ENCODE results near the gene PFKM.

Gene PFKM

GRCh38 chr12:48187916-48188695 is 68.9 kb downstream of the PFKM start:
- no peak for DNase-seq (ENCODE audit: low read depth, low spot score)

- DNase-seq (ENCODE audit: low read depth, low spot score) = peak; percentile 53
These were observed 70.4 kb downstream of the PFKM start for GRCh38 chr12:48189331-48190125.

GRCh38 chr12:48191096-48191495 is 71.9 kb downstream of the PFKM start:
- DNase-seq (ENCODE audit: low read depth, low spot score) = no peak

GRCh38 chr12:48192861-48193260 is 73.7 kb downstream of the PFKM start:
- DNase-seq (ENCODE audit: low read depth, low spot score) = no peak

GRCh38 chr12:48193623-48194022 is 74.5 kb downstream of the PFKM start:
- no peak for DNase-seq (ENCODE audit: low read depth, low spot score)

- no peak for DNase-seq (ENCODE audit: low read depth, low spot score)
These were observed 75.6 kb downstream of the PFKM start for GRCh38 chr12:48194799-48195201.

Measured in activated naive CD8-positive, alpha-beta T cell treated with anti-CD3 and anti-CD28 coated beads, Interleukin-2, amount 50 U/mL, for 16 hours (primary cell).